ENCODE results near the gene TNS2. TPM values are rescaled to one million over a fixed set of nuclear protein-coding genes. Genes with fewer than 3 reads are reported as not detected.
"Not testable (repeated sequence)": the region's sequence is repeated elsewhere in the genome, so short reads cannot be mapped to it uniquely, and the experiment has no call there.

TNS2 gene
- polyA plus RNA-seq, 1 of the 3 experiments (the other 2 are of a cell fraction) = 50.0 TPM

DNA sequence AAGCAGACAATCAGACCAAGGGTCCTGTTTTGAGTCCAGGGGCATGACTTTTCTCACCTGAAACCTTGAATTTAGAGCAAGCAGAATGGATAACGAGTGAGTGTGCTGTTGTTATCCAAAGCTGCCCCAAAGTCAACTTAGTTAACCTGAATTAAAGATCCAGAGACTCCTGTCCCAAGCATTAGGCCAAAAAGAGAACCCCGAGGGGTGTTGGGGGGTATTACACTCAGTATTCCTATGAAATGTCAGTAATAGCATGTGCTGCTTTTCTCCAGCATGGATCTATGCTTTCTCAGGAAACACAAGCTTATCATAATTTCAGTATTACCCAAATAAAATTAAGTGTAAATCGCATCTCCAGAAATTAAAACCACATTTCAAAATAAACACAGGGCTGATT lies 24.6 kb upstream of the TNS2 start:
- Histone ChIP-seq H3K9ac (no peak overlapping the region), H4K20me1 (ENCODE audit: insufficient read depth) (0 out of 2 replicates have a peak, but pooled peaks cover 3% of the 10 kb centered on the region), H3K9me3 (no peaks in the 10 kb centered on the region), H3K9me2 (no peaks in the 10 kb centered on the region), H2AFZ (ENCODE audit: low read depth) (no peak overlapping the region), H3K4me3 (ENCODE audit: low read depth in 2 of 2, low read length in 1 of 2) (no peak overlapping the region), H3F3A (replicated peaks; ENCODE audit: insufficient read depth) (peaks cover 38% of the 10 kb centered on the region), H3K4me1 (ENCODE audit: control insufficient read depth in 1 of 2, insufficient read depth in 2 of 2, low read depth in 1 of 2, low read length in 1 of 2) (peaks cover 0 to 2% of the 10 kb centered on the region in 2 experiments; a peak in 1 of 4 replicates), H3K27me3 (ENCODE audit: insufficient read depth) (no peaks in the 10 kb centered on the region), H3K36me3 (replicated peaks in 1 of 2; ENCODE audit: control insufficient read depth in 1 of 2, insufficient read depth in 2 of 2, low read length in 1 of 2) (peaks cover 74 to 88% of the 10 kb centered on the region in 2 experiments), H3K79me2 (ENCODE audit: insufficient read depth) (peaks cover 43% of the 10 kb centered on the region), H3K4me2 (no peak overlapping the region), H3K27ac (ENCODE audit: low read depth in 2 of 2, low read length in 1 of 2) (no peak overlapping the region)
- ChIA-PET CTCF (interaction anchor here (0.9 to 3.0 kb wide), 7 partner anchors 14 to 74 kb away, joined by 3 to 13 read pairs (median 3); partner anchors contain the start of gene EIF4B), POLR2A (no interaction called here)
- peak; percentile 26 for DNase-seq
- WGBS (ENCODE audit: low lambda C conversion rate) = 60% methylated on average over 3 of the region's 3 CpGs
- TF ChIP-seq MXI1 (IDR thresholded peaks at IDR 0.05; ENCODE audit: low read depth, low read length) (0 out of 2 replicates have a peak, but pooled peaks have one; percentile 17), RAD21 (IDR thresholded peaks at IDR 0.05; ENCODE audit: low read length) (no peak), RCOR1 (IDR thresholded peaks at IDR 0.05; ENCODE audit: low read length) (no peak)

- Histone ChIP-seq H3K79me2 (ENCODE audit: insufficient read depth) (peaks cover 50% of the 10 kb centered on the region), H3K36me3 (replicated peaks in 1 of 2; ENCODE audit: control insufficient read depth in 1 of 2, insufficient read depth in 2 of 2, low read length in 1 of 2) (peaks cover 73 to 86% of the 10 kb centered on the region in 2 experiments), H3F3A (replicated peaks; ENCODE audit: insufficient read depth) (peaks cover 40% of the 10 kb centered on the region)
- H3K9ac ChIP-seq; H3K27ac ChIP-seq (ENCODE audit: low read depth in 2 of 2, low read length in 1 of 2); H3K4me1 ChIP-seq (ENCODE audit: control insufficient read depth in 1 of 2, insufficient read depth in 2 of 2, low read depth in 1 of 2, low read length in 1 of 2); H3K4me2 ChIP-seq; H3K9me3 ChIP-seq; POLR2A ChIA-PET; H3K27me3 ChIP-seq (ENCODE audit: insufficient read depth); H4K20me1 ChIP-seq (ENCODE audit: insufficient read depth); H3K9me2 ChIP-seq; DNase-seq; H3K4me3 ChIP-seq (ENCODE audit: low read depth in 2 of 2, low read length in 1 of 2); H2AFZ ChIP-seq (ENCODE audit: low read depth): not testable (repeated sequence)
- CTCF ChIA-PET = interaction anchor here (0.8 to 3.0 kb wide), 6 partner anchors 10 to 46 kb away, joined by 3 to 13 read pairs (median 3); no protein-coding TSS in a partner anchor
- WGBS (ENCODE audit: low lambda C conversion rate) = 90% methylated on average over 13 of the region's 13 CpGs
These were observed 22.9 kb upstream of the TNS2 start for GRCh38 chr12:53027014-53027413.

- no peaks in the 10 kb centered on the region for H3K27me3 ChIP-seq (ENCODE audit: insufficient read depth)
- H4K20me1 ChIP-seq (ENCODE audit: insufficient read depth) = 0 out of 2 replicates have a peak, but pooled peaks cover 8% of the 10 kb centered on the region
- WGBS (ENCODE audit: low lambda C conversion rate) = 89% methylated on average over 3 of the region's 3 CpGs
- no peak overlapping the region for H3K27ac ChIP-seq (ENCODE audit: low read depth in 2 of 2, low read length in 1 of 2)
- peaks cover 55 to 82% of the 10 kb centered on the region in 2 experiments for H3K36me3 ChIP-seq (replicated peaks in 1 of 2; ENCODE audit: control insufficient read depth in 1 of 2, insufficient read depth in 2 of 2, low read length in 1 of 2)
- H2AFZ ChIP-seq (ENCODE audit: low read depth) = no peak overlapping the region
- H3K4me1 ChIP-seq (ENCODE audit: control insufficient read depth in 1 of 2, insufficient read depth in 2 of 2, low read depth in 1 of 2, low read length in 1 of 2) = no peaks in the 10 kb centered on the region
- no peaks in the 10 kb centered on the region for H3K9me3 ChIP-seq
- no peak overlapping the region for H3K4me3 ChIP-seq (ENCODE audit: low read depth in 2 of 2, low read length in 1 of 2)
- no peak for DNase-seq
- H3K9me2 ChIP-seq = no peaks in the 10 kb centered on the region
- H3K4me2 ChIP-seq = no peak overlapping the region
- H3K9ac ChIP-seq = no peak overlapping the region
- POLR2A ChIA-PET = interaction anchor here (0.7 kb wide), 1 partner anchor 14 kb away, joined by 7 read pairs; no protein-coding TSS in a partner anchor
- peaks cover 32% of the 10 kb centered on the region for H3F3A ChIP-seq (replicated peaks; ENCODE audit: insufficient read depth)
- peaks cover 66% of the 10 kb centered on the region for H3K79me2 ChIP-seq (ENCODE audit: insufficient read depth)
- CTCF ChIA-PET = interaction anchor here (0.6 to 1.8 kb wide), 5 partner anchors 11 to 166 kb away, joined by 3 to 5 read pairs (median 4); no protein-coding TSS in a partner anchor
- no peak for TF ChIP-seq MEF2A (IDR thresholded peaks at IDR 0.05; ENCODE audit: borderline replicate concordance, low read depth)
- no peak for TF ChIP-seq TCF12 (IDR thresholded peaks at IDR 0.05)
- no peak for TF ChIP-seq SIN3A (IDR thresholded peaks at IDR 0.05; ENCODE audit: borderline replicate concordance, low read depth, low read length)
- no peak for TF ChIP-seq RXRA (IDR thresholded peaks at IDR 0.05; ENCODE audit: borderline replicate concordance, low read depth)
- TF ChIP-seq SMC3 (IDR thresholded peaks at IDR 0.05; ENCODE audit: low read depth, low read length) = no peak
- no peak for TF ChIP-seq YY1 (IDR thresholded peaks at IDR 0.05; ENCODE audit: low read depth)
- TF ChIP-seq RFX5 (IDR thresholded peaks at IDR 0.05; ENCODE audit: low read length) = no peak
- TF ChIP-seq NRF1 (IDR thresholded peaks at IDR 0.05; ENCODE audit: low read depth, low read length) = no peak
- no peak for TF ChIP-seq ELF1 (IDR thresholded peaks at IDR 0.05)
- TF ChIP-seq POLR2AphosphoS5 (IDR thresholded peaks at IDR 0.05; ENCODE audit: low read depth, low read length) = no peak
- no peak for TF ChIP-seq CHD2 (IDR thresholded peaks at IDR 0.05; ENCODE audit: low read length, partially characterized antibody)
- TF ChIP-seq, protein P1, sequence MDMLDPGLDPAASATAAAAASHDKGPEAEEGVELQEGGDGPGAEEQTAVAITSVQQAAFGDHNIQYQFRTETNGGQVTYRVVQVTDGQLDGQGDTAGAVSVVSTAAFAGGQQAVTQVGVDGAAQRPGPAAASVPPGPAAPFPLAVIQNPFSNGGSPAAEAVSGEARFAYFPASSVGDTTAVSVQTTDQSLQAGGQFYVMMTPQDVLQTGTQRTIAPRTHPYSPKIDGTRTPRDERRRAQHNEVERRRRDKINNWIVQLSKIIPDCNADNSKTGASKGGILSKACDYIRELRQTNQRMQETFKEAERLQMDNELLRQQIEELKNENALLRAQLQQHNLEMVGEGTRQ (IDR thresholded peaks at IDR 0.05; ENCODE audit: borderline replicate concordance, low read depth, low read length) = no peak
- no peak for TF ChIP-seq JUND (IDR thresholded peaks at IDR 0.05)
- TF ChIP-seq EP300 (IDR thresholded peaks at IDR 0.05; ENCODE audit: borderline replicate concordance in 1 of 2, low read depth in 1 of 2, low read length in 1 of 2) = no peak
- TF ChIP-seq FOSL2 (IDR thresholded peaks at IDR 0.05; ENCODE audit: borderline replicate concordance, low read depth) = no peak
- TF ChIP-seq USF1 (IDR thresholded peaks at IDR 0.05; ENCODE audit: borderline replicate concordance, low read depth) = no peak
- TF ChIP-seq, protein P2, sequence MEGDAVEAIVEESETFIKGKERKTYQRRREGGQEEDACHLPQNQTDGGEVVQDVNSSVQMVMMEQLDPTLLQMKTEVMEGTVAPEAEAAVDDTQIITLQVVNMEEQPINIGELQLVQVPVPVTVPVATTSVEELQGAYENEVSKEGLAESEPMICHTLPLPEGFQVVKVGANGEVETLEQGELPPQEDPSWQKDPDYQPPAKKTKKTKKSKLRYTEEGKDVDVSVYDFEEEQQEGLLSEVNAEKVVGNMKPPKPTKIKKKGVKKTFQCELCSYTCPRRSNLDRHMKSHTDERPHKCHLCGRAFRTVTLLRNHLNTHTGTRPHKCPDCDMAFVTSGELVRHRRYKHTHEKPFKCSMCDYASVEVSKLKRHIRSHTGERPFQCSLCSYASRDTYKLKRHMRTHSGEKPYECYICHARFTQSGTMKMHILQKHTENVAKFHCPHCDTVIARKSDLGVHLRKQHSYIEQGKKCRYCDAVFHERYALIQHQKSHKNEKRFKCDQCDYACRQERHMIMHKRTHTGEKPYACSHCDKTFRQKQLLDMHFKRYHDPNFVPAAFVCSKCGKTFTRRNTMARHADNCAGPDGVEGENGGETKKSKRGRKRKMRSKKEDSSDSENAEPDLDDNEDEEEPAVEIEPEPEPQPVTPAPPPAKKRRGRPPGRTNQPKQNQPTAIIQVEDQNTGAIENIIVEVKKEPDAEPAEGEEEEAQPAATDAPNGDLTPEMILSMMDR (IDR thresholded peaks at IDR 0.05) = no peak; the same call in 1 of the 2 replicates
- no peak for TF ChIP-seq EZH2phosphoT487 (IDR thresholded peaks at IDR 0.05; ENCODE audit: borderline replicate concordance, low read depth)
These were observed 18.2 kb upstream of the TNS2 start for GRCh38 chr12:53031616-53032015.

All from SK-N-SH (cell line).